ENCODE results near the gene SNX6.

The SNX6 gene

GRCh38 chr14:34583525-34583924, 46.4 kb downstream of the SNX6 start:
- no peaks in the 10 kb centered on the region for H3K4me1 ChIP-seq (ENCODE audit: insufficient read depth, low read length, severe bottlenecking)
- no peaks in the 10 kb centered on the region for H4K20me1 ChIP-seq (ENCODE audit: insufficient read depth, low read length)
- H3K27ac ChIP-seq (ENCODE audit: low read depth, low read length, poor library complexity, severe bottlenecking) = no peak overlapping the region
- no peak overlapping the region for H3K4me2 ChIP-seq (ENCODE audit: low read length)
- H3F3A ChIP-seq (ENCODE audit: insufficient read depth, low read length) = no peaks in the 10 kb centered on the region
- no peak overlapping the region for H3K4me3 ChIP-seq (ENCODE audit: low read depth, low read length, poor library complexity, severe bottlenecking)
- no peaks in the 10 kb centered on the region for H3K9me3 ChIP-seq (ENCODE audit: low read length)
- no peak overlapping the region for H2AFZ ChIP-seq (ENCODE audit: low read length)
- no peaks in the 10 kb centered on the region for H3K27me3 ChIP-seq (ENCODE audit: insufficient read depth, low read length)
- no peaks in the 10 kb centered on the region for H3K79me2 ChIP-seq (ENCODE audit: insufficient read depth, low read length)
- peaks cover 72% of the 10 kb centered on the region for H3K36me3 ChIP-seq (ENCODE audit: insufficient read depth, low read length)
- no peaks in the 10 kb centered on the region for H3K9me2 ChIP-seq (ENCODE audit: low read depth, low read length)
- H3K9ac ChIP-seq (ENCODE audit: low read length) = no peak overlapping the region
- TF ChIP-seq, protein P1, sequence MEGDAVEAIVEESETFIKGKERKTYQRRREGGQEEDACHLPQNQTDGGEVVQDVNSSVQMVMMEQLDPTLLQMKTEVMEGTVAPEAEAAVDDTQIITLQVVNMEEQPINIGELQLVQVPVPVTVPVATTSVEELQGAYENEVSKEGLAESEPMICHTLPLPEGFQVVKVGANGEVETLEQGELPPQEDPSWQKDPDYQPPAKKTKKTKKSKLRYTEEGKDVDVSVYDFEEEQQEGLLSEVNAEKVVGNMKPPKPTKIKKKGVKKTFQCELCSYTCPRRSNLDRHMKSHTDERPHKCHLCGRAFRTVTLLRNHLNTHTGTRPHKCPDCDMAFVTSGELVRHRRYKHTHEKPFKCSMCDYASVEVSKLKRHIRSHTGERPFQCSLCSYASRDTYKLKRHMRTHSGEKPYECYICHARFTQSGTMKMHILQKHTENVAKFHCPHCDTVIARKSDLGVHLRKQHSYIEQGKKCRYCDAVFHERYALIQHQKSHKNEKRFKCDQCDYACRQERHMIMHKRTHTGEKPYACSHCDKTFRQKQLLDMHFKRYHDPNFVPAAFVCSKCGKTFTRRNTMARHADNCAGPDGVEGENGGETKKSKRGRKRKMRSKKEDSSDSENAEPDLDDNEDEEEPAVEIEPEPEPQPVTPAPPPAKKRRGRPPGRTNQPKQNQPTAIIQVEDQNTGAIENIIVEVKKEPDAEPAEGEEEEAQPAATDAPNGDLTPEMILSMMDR (IDR thresholded peaks at IDR 0.05; ENCODE audit: low read length) = no peak
- TF ChIP-seq EZH2 (IDR thresholded peaks at IDR 0.05; ENCODE audit: borderline replicate concordance, low read length) = no peak

- no peaks in the 10 kb centered on the region for H4K20me1 ChIP-seq (ENCODE audit: insufficient read depth, low read length)
- no peaks in the 10 kb centered on the region for H3K79me2 ChIP-seq (ENCODE audit: insufficient read depth, low read length)
- no peaks in the 10 kb centered on the region for H3K9me3 ChIP-seq (ENCODE audit: low read length)
- no peaks in the 10 kb centered on the region for H3K4me1 ChIP-seq (ENCODE audit: insufficient read depth, low read length, severe bottlenecking)
- H3K27me3 ChIP-seq (ENCODE audit: insufficient read depth, low read length) = no peaks in the 10 kb centered on the region
- no peak overlapping the region for H2AFZ ChIP-seq (ENCODE audit: low read length)
- H3K9ac ChIP-seq (ENCODE audit: low read length) = no peak overlapping the region
- H3K27ac ChIP-seq (ENCODE audit: low read depth, low read length, poor library complexity, severe bottlenecking) = no peak overlapping the region
- H3K4me3 ChIP-seq (ENCODE audit: low read depth, low read length, poor library complexity, severe bottlenecking) = no peak overlapping the region
- H3K4me2 ChIP-seq (ENCODE audit: low read length) = no peak overlapping the region
- H3K9me2 ChIP-seq (ENCODE audit: low read depth, low read length) = no peaks in the 10 kb centered on the region
- peaks cover 76% of the 10 kb centered on the region for H3K36me3 ChIP-seq (ENCODE audit: insufficient read depth, low read length)
- H3F3A ChIP-seq (ENCODE audit: insufficient read depth, low read length) = no peaks in the 10 kb centered on the region
- TF ChIP-seq, protein P1 (IDR thresholded peaks at IDR 0.05; ENCODE audit: low read length) = no peak
- no peak for TF ChIP-seq EZH2 (IDR thresholded peaks at IDR 0.05; ENCODE audit: borderline replicate concordance, low read length)
These were observed 47.7 kb downstream of the SNX6 start for GRCh38 chr14:34582117-34582680.

GRCh38 chr14:34580381-34580780, 49.6 kb downstream of the SNX6 start:
- no peaks in the 10 kb centered on the region for H3K9me2 ChIP-seq (ENCODE audit: low read depth, low read length)

More at GRCh38 chr14:34580381-34580780, 49.6 kb downstream of the SNX6 start:
- Histone ChIP-seq H3K4me2 (ENCODE audit: low read length) (no peak overlapping the region), H3K9ac (ENCODE audit: low read length) (no peak overlapping the region), H2AFZ (ENCODE audit: low read length) (no peak overlapping the region), H3K79me2 (ENCODE audit: insufficient read depth, low read length) (no peaks in the 10 kb centered on the region), H3K36me3 (ENCODE audit: insufficient read depth, low read length) (peaks cover 72% of the 10 kb centered on the region), H3K9me3 (ENCODE audit: low read length) (no peaks in the 10 kb centered on the region), H4K20me1 (ENCODE audit: insufficient read depth, low read length) (no peaks in the 10 kb centered on the region), H3K27ac (ENCODE audit: low read depth, low read length, poor library complexity, severe bottlenecking) (no peak overlapping the region), H3K27me3 (ENCODE audit: insufficient read depth, low read length) (no peaks in the 10 kb centered on the region), H3K4me3 (ENCODE audit: low read depth, low read length, poor library complexity, severe bottlenecking) (no peak overlapping the region), H3F3A (ENCODE audit: insufficient read depth, low read length) (no peaks in the 10 kb centered on the region), H3K4me1 (ENCODE audit: insufficient read depth, low read length, severe bottlenecking) (no peaks in the 10 kb centered on the region)
- TF ChIP-seq EZH2 (IDR thresholded peaks at IDR 0.05; ENCODE audit: borderline replicate concordance, low read length) = no peak
- TF ChIP-seq, protein P1 (IDR thresholded peaks at IDR 0.05; ENCODE audit: low read length) = no peak

Data from OCI-LY1 (cell line).